HepG2 (cell line): ENCODE data around the gene SPTBN4.

Source experiments
- CTCF ChIP-seq: sonication (generic); formaldehyde crosslinking; IDR thresholded peaks from 2 replicates; pipeline ENCODE4 v1.5.0; 2020; ENCODE audit warnings: mild to moderate bottlenecking, missing genetic modification reagents, moderate library complexity
- GPN1 ChIP-seq: sonication (generic); formaldehyde crosslinking; IDR thresholded peaks from 2 replicates; pipeline ENCODE4 v1.5.1; 2020; ENCODE audit warnings: missing genetic modification reagents, borderline replicate concordance
- HOXA9 ChIP-seq: sonication (generic); formaldehyde crosslinking; IDR thresholded peaks from 2 replicates; pipeline ENCODE4 v1.8.1; 2022; ENCODE audit warnings: missing genetic modification reagents, mild to moderate bottlenecking, moderate library complexity, borderline replicate concordance
- KDM5A ChIP-seq: fragments of 200-600 bp; sonication (generic); IDR thresholded peaks from 2 replicates; pipeline ENCODE4 v1.7.0; 2018; ENCODE audit warnings: antibody characterized with exemption, mild to moderate bottlenecking, low read length, borderline replicate concordance
- MAFF ChIP-seq: IDR thresholded peaks from 2 replicates; pipeline ENCODE4 v1.6.1; 2011; ENCODE audit warnings: low read depth, low read length, improper control_type of control experiment
- NFE2L1 ChIP-seq: sonication (generic); formaldehyde crosslinking; IDR thresholded peaks from 2 replicates; pipeline ENCODE4 v1.4.0; 2020; ENCODE audit warnings: missing genetic modification reagents, mild to moderate bottlenecking, borderline replicate concordance
- POLR2A ChIP-seq, 2 experiments: IDR thresholded peaks; 2 replicates each; pipeline ENCODE4 v1.6.1; 2011; ENCODE audit warnings: low read depth in 2 of 2, low read length in 2 of 2, mild to moderate bottlenecking in 1 of 2, moderate library complexity in 1 of 2; ENCODE audit not compliant: insufficient read depth in 1 of 2
- ZBTB4 ChIP-seq: sonication (generic); formaldehyde crosslinking; IDR thresholded peaks from 2 replicates; pipeline ENCODE4 v1.4.0; 2020; ENCODE audit warnings: missing genetic modification reagents, mild to moderate bottlenecking, borderline replicate concordance
- ZNF138 ChIP-seq: sonication (generic); formaldehyde crosslinking; IDR thresholded peaks from 2 replicates; pipeline ENCODE4 v1.5.0; 2020; ENCODE audit warnings: mild to moderate bottlenecking, low read depth, missing genetic modification reagents
- ZNF317 ChIP-seq: sonication (generic); formaldehyde crosslinking; IDR thresholded peaks from 2 replicates; pipeline ENCODE4 v1.5.0; 2020; ENCODE audit warnings: mild to moderate bottlenecking, missing genetic modification reagents
- ZNF503 ChIP-seq: sonication (generic); formaldehyde crosslinking; IDR thresholded peaks from 2 replicates; pipeline ENCODE4 v1.4.0; 2020; ENCODE audit warnings: missing genetic modification reagents
- ZNF605 ChIP-seq: sonication (generic); formaldehyde crosslinking; IDR thresholded peaks from 2 replicates; pipeline ENCODE4 v1.8.0; 2022; ENCODE audit warnings: mild to moderate bottlenecking, missing genetic modification reagents
- TF ChIP-seq, protein P1 (sequence below): sonication (generic); formaldehyde crosslinking; IDR thresholded peaks from 2 replicates; pipeline ENCODE4 v1.4.0; 2020; ENCODE audit warnings: low read depth, missing genetic modification reagents

GRCh38 chr19:40452016-40452415 lies 14.8 kb upstream of the SPTBN4 start:
- TF ChIP-seq ZNF317, result no peak
- TF ChIP-seq, protein P1, sequence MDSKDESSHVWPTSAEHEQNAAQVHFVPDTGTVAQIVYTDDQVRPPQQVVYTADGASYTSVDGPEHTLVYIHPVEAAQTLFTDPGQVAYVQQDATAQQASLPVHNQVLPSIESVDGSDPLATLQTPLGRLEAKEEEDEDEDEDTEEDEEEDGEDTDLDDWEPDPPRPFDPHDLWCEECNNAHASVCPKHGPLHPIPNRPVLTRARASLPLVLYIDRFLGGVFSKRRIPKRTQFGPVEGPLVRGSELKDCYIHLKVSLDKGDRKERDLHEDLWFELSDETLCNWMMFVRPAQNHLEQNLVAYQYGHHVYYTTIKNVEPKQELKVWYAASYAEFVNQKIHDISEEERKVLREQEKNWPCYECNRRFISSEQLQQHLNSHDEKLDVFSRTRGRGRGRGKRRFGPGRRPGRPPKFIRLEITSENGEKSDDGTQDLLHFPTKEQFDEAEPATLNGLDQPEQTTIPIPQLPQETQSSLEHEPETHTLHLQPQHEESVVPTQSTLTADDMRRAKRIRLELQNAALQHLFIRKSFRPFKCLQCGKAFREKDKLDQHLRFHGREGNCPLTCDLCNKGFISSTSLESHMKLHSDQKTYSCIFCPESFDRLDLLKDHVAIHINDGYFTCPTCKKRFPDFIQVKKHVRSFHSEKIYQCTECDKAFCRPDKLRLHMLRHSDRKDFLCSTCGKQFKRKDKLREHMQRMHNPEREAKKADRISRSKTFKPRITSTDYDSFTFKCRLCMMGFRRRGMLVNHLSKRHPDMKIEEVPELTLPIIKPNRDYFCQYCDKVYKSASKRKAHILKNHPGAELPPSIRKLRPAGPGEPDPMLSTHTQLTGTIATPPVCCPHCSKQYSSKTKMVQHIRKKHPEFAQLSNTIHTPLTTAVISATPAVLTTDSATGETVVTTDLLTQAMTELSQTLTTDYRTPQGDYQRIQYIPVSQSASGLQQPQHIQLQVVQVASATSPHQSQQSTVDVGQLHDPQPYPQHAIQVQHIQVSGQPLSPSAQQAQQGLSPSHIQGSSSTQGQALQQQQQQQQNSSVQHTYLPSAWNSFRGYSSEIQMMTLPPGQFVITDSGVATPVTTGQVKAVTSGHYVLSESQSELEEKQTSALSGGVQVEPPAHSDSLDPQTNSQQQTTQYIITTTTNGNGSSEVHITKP (CRISPR knock-in tag), result no peak
- no peak for TF ChIP-seq KDM5A
- no peak for TF ChIP-seq MAFF
- no peak for TF ChIP-seq CTCF
- no peak for TF ChIP-seq ZBTB4 (CRISPR knock-in tag)
- TF ChIP-seq POLR2A (IDR thresholded peaks at IDR 0.05; ENCODE audit: insufficient read depth in 1 of 2, low read depth in 2 of 2, low read length in 2 of 2), result no peak
- no peak for TF ChIP-seq GPN1 (CRISPR knock-in tag)
- TF ChIP-seq ZNF605 (CRISPR knock-in tag), result no peak
- TF ChIP-seq ZNF503, result no peak
- no peak for TF ChIP-seq NFE2L1 (CRISPR knock-in tag)
- TF ChIP-seq ZNF138, result no peak
- no peak for TF ChIP-seq HOXA9
